ENCODE measurements around the gene PDCD4. TPM values are rescaled to one million over a fixed set of nuclear protein-coding genes. Genes with fewer than 3 reads are reported as not detected.

The PDCD4 gene
- total RNA-seq, 4 donors from 2014 or later: 6.4 to 15.6 (median 9.8) TPM

DNA sequence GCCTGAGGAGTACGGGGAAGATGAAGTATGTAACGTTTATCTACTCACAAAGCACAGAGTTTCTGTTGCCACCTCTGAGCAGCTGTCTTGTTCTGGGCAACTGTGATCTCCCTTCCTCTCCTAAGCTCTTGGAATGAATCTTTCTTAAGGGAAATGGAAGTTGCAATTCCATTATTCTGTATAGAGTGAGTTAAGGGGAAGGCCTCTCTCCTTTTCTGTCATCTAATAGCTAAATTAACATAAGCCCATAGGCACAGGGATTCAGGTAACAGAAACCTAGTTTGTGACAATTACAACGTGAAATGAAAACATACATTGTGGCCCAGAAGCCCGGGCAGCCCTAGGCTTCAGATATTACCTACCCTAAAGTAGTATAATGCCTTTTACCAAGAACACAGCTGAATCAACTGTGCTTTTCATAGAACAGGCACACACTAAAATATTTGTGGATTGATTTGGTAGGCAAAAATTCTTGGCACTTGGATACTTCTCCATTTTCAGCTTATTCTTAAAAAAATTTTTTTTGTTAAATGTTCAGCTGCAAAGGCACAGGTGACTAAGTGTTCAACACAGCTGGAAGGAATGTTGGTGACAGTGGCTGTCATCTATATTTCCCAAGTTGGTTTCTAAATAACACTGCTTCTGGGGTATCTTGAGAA lies 3.8 kb upstream of the PDCD4 start:
- H3K9me3 ChIP-seq: no peaks in the 10 kb centered on the region
- in situ Hi-C loops (cut with MboI; ENCODE audit: low sequenced_read_pairs in 4 of 4): no loop called here
- no peaks in the 10 kb centered on the region for H3K27me3 ChIP-seq
- ATAC-seq: no peak
- peaks cover 0 to 23% of the 10 kb centered on the region in 2 donors for H3K4me1 ChIP-seq
- H3K4me3 ChIP-seq: no peak overlapping the region
- no peak overlapping the region for H3K27ac ChIP-seq
- TF ChIP-seq, protein P1, sequence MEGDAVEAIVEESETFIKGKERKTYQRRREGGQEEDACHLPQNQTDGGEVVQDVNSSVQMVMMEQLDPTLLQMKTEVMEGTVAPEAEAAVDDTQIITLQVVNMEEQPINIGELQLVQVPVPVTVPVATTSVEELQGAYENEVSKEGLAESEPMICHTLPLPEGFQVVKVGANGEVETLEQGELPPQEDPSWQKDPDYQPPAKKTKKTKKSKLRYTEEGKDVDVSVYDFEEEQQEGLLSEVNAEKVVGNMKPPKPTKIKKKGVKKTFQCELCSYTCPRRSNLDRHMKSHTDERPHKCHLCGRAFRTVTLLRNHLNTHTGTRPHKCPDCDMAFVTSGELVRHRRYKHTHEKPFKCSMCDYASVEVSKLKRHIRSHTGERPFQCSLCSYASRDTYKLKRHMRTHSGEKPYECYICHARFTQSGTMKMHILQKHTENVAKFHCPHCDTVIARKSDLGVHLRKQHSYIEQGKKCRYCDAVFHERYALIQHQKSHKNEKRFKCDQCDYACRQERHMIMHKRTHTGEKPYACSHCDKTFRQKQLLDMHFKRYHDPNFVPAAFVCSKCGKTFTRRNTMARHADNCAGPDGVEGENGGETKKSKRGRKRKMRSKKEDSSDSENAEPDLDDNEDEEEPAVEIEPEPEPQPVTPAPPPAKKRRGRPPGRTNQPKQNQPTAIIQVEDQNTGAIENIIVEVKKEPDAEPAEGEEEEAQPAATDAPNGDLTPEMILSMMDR (IDR thresholded peaks at IDR 0.05 in 4 of 5, conservative IDR thresholded peaks at IDR 0.05 in 1 of 5): no peak
- no peak for TF ChIP-seq POLR2A (IDR thresholded peaks at IDR 0.05)
- H3K36me3 ChIP-seq: no peaks in the 10 kb centered on the region
- no peak for DNase-seq
- intact Hi-C loops (cut with DNase I; ENCODE audit: low total_unique reads): no loop called here

DNA sequence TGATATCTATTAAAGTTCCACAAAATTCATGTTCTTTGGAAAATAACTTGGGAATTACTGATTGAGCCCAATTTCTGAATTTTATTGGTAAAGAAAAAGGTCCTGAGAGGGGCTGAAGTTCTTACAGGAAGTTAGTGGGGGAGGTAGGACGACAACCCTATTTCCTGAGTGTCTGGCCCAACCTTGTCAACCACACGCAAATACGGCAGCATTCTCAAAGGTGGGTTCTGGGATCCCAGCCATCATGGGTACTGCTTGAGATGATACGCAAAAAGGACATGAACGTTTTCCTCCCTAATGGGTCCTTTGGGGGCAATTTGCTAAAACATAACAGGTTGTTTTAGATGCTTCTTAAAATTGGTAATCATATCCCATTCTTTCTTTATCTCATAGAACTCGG lies 2.7 kb upstream of the PDCD4 start:
- DNase-seq: no peak
- Histone ChIP-seq H3K36me3 (no peaks in the 10 kb centered on the region), H3K27ac (no peak overlapping the region), H3K9me3 (no peaks in the 10 kb centered on the region), H3K4me1 (peaks cover 5 to 33% of the 10 kb centered on the region in 2 donors), H3K4me3 (no peak overlapping the region), H3K27me3 (no peaks in the 10 kb centered on the region)
- TF ChIP-seq, protein P1 (IDR thresholded peaks at IDR 0.05 in 4 of 5, conservative IDR thresholded peaks at IDR 0.05 in 1 of 5): no peak
- no peak for TF ChIP-seq POLR2A (IDR thresholded peaks at IDR 0.05)
- intact Hi-C loops (cut with DNase I; ENCODE audit: low total_unique reads): no loop called here
- no peak for ATAC-seq
- in situ Hi-C loops (cut with MboI; ENCODE audit: low sequenced_read_pairs in 4 of 4): no loop called here

DNA sequence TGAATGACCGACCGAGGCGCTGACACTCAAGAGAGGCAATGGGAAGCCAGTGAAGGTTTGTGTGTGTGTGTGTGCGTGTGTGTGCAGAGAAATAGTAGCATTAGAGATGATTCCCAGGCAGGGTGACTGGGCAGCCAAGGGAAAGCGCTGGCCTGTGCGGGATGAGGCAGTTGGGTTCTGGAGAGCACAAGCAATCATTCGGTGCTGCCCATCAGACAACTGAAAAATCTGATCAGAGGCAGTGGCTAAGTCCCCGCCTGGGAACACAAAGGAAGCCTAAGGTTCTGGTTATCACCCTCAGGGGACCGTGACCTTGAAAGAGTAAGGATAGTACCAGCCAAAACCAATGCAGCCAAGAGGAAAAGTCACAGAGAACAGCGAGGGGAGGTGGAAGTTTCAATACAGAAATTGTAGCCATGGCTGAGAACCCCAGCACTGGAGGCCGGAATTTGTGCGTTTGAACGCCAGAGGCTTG lies 868 bp upstream of the PDCD4 start:
- H3K4me3 ChIP-seq: peak overlapping the region; percentile 71 to 100 (median 88)
- H3K27me3 ChIP-seq: no peaks in the 10 kb centered on the region
- H3K27ac ChIP-seq: peak overlapping the region; percentile 85 to 96 (median 96)
- ATAC-seq (no peak), DNase-seq (no peak)
- peaks cover 9 to 20% of the 10 kb centered on the region in 2 donors for H3K4me1 ChIP-seq
- in situ Hi-C loops (cut with MboI; ENCODE audit: low sequenced_read_pairs in 4 of 4): loop anchor here in 1 of 4 donors (10.0 kb wide), 1 partner anchor 66 kb away; no protein-coding TSS in a partner anchor
- TF ChIP-seq, protein P1 (IDR thresholded peaks at IDR 0.05 in 4 of 5, conservative IDR thresholded peaks at IDR 0.05 in 1 of 5): no peak
- no peak for TF ChIP-seq POLR2A (IDR thresholded peaks at IDR 0.05)
- H3K36me3 ChIP-seq: no peaks in the 10 kb centered on the region
- H3K9me3 ChIP-seq: no peaks in the 10 kb centered on the region
- intact Hi-C loops (cut with DNase I; ENCODE audit: low total_unique reads): loop anchor here (2.0 to 10.0 kb wide), 3 partner anchors 48 to 266 kb away; partner anchors contain the start of genes BBIP1 and SHOC2

DNA sequence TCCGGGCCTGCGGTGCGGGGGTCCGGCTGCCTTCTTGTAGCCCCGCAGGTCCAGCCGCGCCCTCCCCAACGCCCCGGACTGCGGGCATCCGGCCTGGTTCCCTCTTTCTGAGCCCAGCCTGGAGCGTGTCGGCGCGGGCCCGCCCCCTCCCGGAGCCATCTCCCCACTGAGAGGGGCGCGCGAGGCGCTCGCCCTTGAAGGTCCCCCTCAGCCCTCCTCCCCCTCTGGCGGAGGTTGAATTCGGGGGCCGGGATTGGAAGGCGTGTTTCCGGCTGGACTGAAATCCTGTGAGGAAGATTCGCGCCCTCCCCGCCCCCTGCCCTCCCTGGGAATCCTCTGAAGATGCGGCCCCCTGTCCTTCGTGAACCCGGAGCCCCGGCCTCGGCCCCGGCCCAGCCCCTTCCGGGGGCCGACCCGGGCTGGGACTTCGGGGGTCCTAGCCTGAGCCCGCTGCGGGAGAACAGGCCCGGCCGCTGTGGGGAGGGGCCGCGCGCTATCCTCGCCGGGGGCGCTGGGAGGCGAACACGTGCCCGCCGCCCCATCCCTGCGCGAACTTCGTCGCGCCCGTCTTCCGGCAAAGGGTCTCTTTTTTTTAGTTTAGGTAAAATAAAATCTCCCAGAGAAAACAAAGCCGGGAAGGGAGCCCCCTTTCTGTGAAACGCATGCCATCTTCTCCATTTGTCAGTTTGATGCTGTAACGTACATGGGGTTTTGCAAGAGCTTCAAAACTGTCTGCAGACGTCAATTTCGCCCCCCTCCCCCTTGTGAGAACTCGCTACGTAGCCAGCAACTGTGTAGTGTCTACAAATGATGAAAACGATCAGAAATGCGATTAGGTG lies 636 bp downstream of the PDCD4 start:
- H3K4me3 ChIP-seq: peak overlapping the region; percentile 71 to 100 (median 88)
- H3K4me1 ChIP-seq: peaks cover 9 to 20% of the 10 kb centered on the region in 2 donors
- peak; percentile 69 to 76 for ATAC-seq
- no peaks in the 10 kb centered on the region for H3K9me3 ChIP-seq
- H3K36me3 ChIP-seq: no peaks in the 10 kb centered on the region
- in situ Hi-C loops (cut with MboI; ENCODE audit: low sequenced_read_pairs in 4 of 4) (loop anchor here in 1 of 4 donors (10.0 kb wide), 1 partner anchor 68 kb away; no protein-coding TSS in a partner anchor), intact Hi-C loops (cut with DNase I; ENCODE audit: low total_unique reads) (loop anchor here (1.0 to 10.0 kb wide), 4 partner anchors 20 to 268 kb away; no protein-coding TSS in a partner anchor)
- peak overlapping the region; percentile 85 to 96 (median 96) for H3K27ac ChIP-seq
- H3K27me3 ChIP-seq: no peaks in the 10 kb centered on the region
- TF ChIP-seq, protein P1 (IDR thresholded peaks at IDR 0.05 in 4 of 5, conservative IDR thresholded peaks at IDR 0.05 in 1 of 5): peak in 2 of 5 experiments; percentile 6 to 15
- TF ChIP-seq POLR2A (IDR thresholded peaks at IDR 0.05): peak; percentile 14 to 31
- peak; percentile 36 to 48 for DNase-seq

All from gastrocnemius medialis (tissue), 4 donors.